ENCODE results near the gene TMEM39B. TPM values are rescaled to one million over a fixed set of nuclear protein-coding genes. Genes with fewer than 3 reads are reported as not detected.

TMEM39B gene
- total RNA-seq, 1 experiment from 2014 or later = 22.8 TPM

GRCh38 chr1:32068957-32069588 is 3.7 kb upstream of the TMEM39B start:
- no peak overlapping the region for H2AFZ ChIP-seq (ENCODE audit: low read depth, low read length, poor library complexity, severe bottlenecking)
- TF ChIP-seq, protein P1, sequence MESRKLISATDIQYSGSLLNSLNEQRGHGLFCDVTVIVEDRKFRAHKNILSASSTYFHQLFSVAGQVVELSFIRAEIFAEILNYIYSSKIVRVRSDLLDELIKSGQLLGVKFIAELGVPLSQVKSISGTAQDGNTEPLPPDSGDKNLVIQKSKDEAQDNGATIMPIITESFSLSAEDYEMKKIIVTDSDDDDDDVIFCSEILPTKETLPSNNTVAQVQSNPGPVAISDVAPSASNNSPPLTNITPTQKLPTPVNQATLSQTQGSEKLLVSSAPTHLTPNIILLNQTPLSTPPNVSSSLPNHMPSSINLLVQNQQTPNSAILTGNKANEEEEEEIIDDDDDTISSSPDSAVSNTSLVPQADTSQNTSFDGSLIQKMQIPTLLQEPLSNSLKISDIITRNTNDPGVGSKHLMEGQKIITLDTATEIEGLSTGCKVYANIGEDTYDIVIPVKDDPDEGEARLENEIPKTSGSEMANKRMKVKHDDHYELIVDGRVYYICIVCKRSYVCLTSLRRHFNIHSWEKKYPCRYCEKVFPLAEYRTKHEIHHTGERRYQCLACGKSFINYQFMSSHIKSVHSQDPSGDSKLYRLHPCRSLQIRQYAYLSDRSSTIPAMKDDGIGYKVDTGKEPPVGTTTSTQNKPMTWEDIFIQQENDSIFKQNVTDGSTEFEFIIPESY (IDR thresholded peaks at IDR 0.05; ENCODE audit: extremely low read depth, insufficient replicate concordance, low read length) = no peak
- CTCF ChIA-PET = no interaction called here
- H3K9ac ChIP-seq (ENCODE audit: low read length) = no peak overlapping the region
- ATAC-seq (no peak), DNase-seq (ENCODE audit: low read depth, low spot score) (no peak)
- H3K27ac ChIP-seq (ENCODE audit: low read depth, low read length) = no peak overlapping the region
- no peak overlapping the region for H3K4me3 ChIP-seq (replicated peaks in 1 of 2; ENCODE audit: low read depth in 1 of 2, low read length in 2 of 2)
- H3K27me3 ChIP-seq (ENCODE audit: insufficient read depth, low read length) = no peaks in the 10 kb centered on the region
- RAD21 ChIA-PET (ENCODE audit: low non-redundant PET in 1 of 2, low total read pairs in 2 of 2, uncharacterized antibody in 2 of 2, unreplicated experiment in 2 of 2) = no interaction called here
- BruUV-seq (replicated peaks) = no TSS peak
- peaks cover 9% of the 10 kb centered on the region for H3K79me2 ChIP-seq (ENCODE audit: insufficient read depth, low read length)
- H3K9me3 ChIP-seq (ENCODE audit: control insufficient read depth in 1 of 2, insufficient read depth in 1 of 2, low read depth in 1 of 2, low read length in 2 of 2) = no peaks in the 10 kb centered on the region
- intact Hi-C loops (cut with micrococcal nuclease) = loop anchor here (10.0 kb wide), 1 partner anchor 254 kb away; the partner anchor contains the start of gene SPOCD1
- H3K9me2 ChIP-seq (ENCODE audit: insufficient read depth) = no peaks in the 10 kb centered on the region
- H3K4me1 ChIP-seq (ENCODE audit: control insufficient read depth in 1 of 2, insufficient read depth in 2 of 2, low read length in 2 of 2) = peaks cover 37 to 41% of the 10 kb centered on the region in 2 experiments
- POLR2A ChIA-PET = no interaction called here
- no peak overlapping the region for H3K4me2 ChIP-seq (ENCODE audit: low read length)
- no peaks in the 10 kb centered on the region for H4K20me1 ChIP-seq (ENCODE audit: insufficient read depth)
- H3K36me3 ChIP-seq (ENCODE audit: control insufficient read depth in 1 of 2, insufficient read depth in 2 of 2, low read length in 2 of 2) = no peaks in the 10 kb centered on the region

GRCh38 chr1:32071758-32072621 is 749 bp upstream of the TMEM39B start:
- no peaks in the 10 kb centered on the region for H4K20me1 ChIP-seq (ENCODE audit: insufficient read depth)
- no peaks in the 10 kb centered on the region for H3K27me3 ChIP-seq (ENCODE audit: insufficient read depth, low read length)
- H3K9ac ChIP-seq (ENCODE audit: low read length) = peak overlapping the region; percentile 69
- no peak for TF ChIP-seq POLR2A (IDR thresholded peaks at IDR 0.05; ENCODE audit: borderline replicate concordance, extremely low read depth, insufficient read depth, insufficient read length)
- no peak for TF ChIP-seq SIN3A (IDR thresholded peaks at IDR 0.05; ENCODE audit: low read depth)
- TF ChIP-seq, protein P2, sequence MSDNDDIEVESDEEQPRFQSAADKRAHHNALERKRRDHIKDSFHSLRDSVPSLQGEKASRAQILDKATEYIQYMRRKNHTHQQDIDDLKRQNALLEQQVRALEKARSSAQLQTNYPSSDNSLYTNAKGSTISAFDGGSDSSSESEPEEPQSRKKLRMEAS (IDR thresholded peaks at IDR 0.05) = no peak
- no peak for TF ChIP-seq CBX3 (IDR thresholded peaks at IDR 0.05; ENCODE audit: low read depth)
- POLR2A ChIA-PET = interaction anchor here (0.9 to 1.7 kb wide), 7 partner anchors 10 to 107 kb away, joined by 3 to 8 read pairs (median 4); partner anchors contain the start of genes KPNA6 and TXLNA
- H3K4me1 ChIP-seq (ENCODE audit: control insufficient read depth in 1 of 2, insufficient read depth in 2 of 2, low read length in 2 of 2) = peaks cover 27 to 29% of the 10 kb centered on the region in 2 experiments
- peaks cover 6 to 7% of the 10 kb centered on the region in 2 experiments; a peak in 3 of 4 replicates for H3K36me3 ChIP-seq (ENCODE audit: control insufficient read depth in 1 of 2, insufficient read depth in 2 of 2, low read length in 2 of 2)
- peak overlapping the region; percentile 88 for H3K27ac ChIP-seq (ENCODE audit: low read depth, low read length)
- intact Hi-C loops (cut with micrococcal nuclease) = no loop called here
- H3K4me3 ChIP-seq (replicated peaks in 1 of 2; ENCODE audit: low read depth in 1 of 2, low read length in 2 of 2) = peak overlapping the region; percentile 76 to 80
- CTCF ChIA-PET = interaction anchor here (0.9 to 2.8 kb wide), 3 partner anchors 9 to 36 kb away, joined by 5 to 15 read pairs (median 7); partner anchors contain the start of gene KPNA6
- BruUV-seq (replicated peaks) = TSS peak; percentile 86
- peak overlapping the region; percentile 94 for H3K4me2 ChIP-seq (ENCODE audit: low read length)
- ATAC-seq = no peak
- H2AFZ ChIP-seq (ENCODE audit: low read depth, low read length, poor library complexity, severe bottlenecking) = peak overlapping the region; percentile 88
- peaks cover 13% of the 10 kb centered on the region for H3K79me2 ChIP-seq (ENCODE audit: insufficient read depth, low read length)
- no peaks in the 10 kb centered on the region for H3K9me3 ChIP-seq (ENCODE audit: control insufficient read depth in 1 of 2, insufficient read depth in 1 of 2, low read depth in 1 of 2, low read length in 2 of 2)
- H3K9me2 ChIP-seq (ENCODE audit: insufficient read depth) = no peaks in the 10 kb centered on the region
- RAD21 ChIA-PET (ENCODE audit: low non-redundant PET in 1 of 2, low total read pairs in 2 of 2, uncharacterized antibody in 2 of 2, unreplicated experiment in 2 of 2) = no interaction called here
- no peak for DNase-seq (ENCODE audit: low read depth, low spot score)

All from HCT116 (cell line).